ENCODE data around the gene AKT1S1.

The AKT1S1 gene

DNA sequence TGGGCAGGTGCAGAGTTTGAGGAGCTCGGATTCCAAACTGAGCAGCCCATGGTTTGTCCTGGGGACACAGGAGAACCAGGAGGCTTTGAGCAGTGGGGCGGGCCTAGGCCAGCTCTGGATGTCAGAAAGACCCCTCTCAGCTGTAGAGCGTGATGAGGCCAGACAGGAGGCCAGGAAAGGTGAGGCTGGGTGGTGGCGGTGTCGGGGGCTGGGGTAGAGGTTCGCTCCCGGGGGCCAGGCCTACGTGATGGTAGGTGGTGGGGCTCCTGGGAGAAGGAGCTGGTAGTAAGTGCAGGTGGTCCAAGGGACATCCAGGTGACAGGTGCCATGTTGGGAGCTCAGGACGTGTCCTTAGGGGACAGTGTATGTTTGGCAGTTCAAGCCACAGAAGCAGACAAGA, 39.7 kb downstream of the AKT1S1 start:
- TF ChIP-seq, protein P1, sequence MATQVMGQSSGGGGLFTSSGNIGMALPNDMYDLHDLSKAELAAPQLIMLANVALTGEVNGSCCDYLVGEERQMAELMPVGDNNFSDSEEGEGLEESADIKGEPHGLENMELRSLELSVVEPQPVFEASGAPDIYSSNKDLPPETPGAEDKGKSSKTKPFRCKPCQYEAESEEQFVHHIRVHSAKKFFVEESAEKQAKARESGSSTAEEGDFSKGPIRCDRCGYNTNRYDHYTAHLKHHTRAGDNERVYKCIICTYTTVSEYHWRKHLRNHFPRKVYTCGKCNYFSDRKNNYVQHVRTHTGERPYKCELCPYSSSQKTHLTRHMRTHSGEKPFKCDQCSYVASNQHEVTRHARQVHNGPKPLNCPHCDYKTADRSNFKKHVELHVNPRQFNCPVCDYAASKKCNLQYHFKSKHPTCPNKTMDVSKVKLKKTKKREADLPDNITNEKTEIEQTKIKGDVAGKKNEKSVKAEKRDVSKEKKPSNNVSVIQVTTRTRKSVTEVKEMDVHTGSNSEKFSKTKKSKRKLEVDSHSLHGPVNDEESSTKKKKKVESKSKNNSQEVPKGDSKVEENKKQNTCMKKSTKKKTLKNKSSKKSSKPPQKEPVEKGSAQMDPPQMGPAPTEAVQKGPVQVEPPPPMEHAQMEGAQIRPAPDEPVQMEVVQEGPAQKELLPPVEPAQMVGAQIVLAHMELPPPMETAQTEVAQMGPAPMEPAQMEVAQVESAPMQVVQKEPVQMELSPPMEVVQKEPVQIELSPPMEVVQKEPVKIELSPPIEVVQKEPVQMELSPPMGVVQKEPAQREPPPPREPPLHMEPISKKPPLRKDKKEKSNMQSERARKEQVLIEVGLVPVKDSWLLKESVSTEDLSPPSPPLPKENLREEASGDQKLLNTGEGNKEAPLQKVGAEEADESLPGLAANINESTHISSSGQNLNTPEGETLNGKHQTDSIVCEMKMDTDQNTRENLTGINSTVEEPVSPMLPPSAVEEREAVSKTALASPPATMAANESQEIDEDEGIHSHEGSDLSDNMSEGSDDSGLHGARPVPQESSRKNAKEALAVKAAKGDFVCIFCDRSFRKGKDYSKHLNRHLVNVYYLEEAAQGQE (IDR thresholded peaks at IDR 0.05; ENCODE audit: insufficient read depth in 1 of 2, low read depth in 2 of 2, low read length in 2 of 2), result no peak
- TF ChIP-seq SIN3A (IDR thresholded peaks at IDR 0.05; ENCODE audit: borderline replicate concordance, insufficient read depth, low read length), result no peak
- TF ChIP-seq TAF1 (IDR thresholded peaks at IDR 0.05; ENCODE audit: borderline replicate concordance, insufficient read depth, low read length), result no peak
- TF ChIP-seq POLR2AphosphoS5 (IDR thresholded peaks at IDR 0.05; ENCODE audit: low read depth, low read length), result no peak
- TF ChIP-seq FOXP2 (optimal IDR thresholded peaks at IDR 0.05; ENCODE audit: borderline replicate concordance, extremely low read depth, extremely low read length, insufficient read depth), result no peak

DNA sequence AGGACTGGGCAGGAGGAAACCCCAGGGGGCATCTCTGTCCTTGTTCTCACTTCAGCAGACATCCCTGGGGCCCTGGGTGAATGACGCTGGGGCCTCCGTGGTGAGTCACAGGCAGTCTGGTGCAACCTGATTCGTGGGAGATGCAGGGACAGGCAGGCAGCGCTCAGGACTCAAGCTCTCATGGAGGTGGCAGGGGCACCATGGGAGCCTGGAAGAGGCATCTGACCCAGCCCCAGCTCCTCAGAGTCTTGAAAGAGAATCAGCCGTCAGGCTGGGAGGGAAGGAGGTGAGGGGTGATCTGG, 40.2 kb downstream of the AKT1S1 start:
- TF ChIP-seq TAF1 (IDR thresholded peaks at IDR 0.05; ENCODE audit: borderline replicate concordance, insufficient read depth, low read length), result no peak
- no peak for TF ChIP-seq SIN3A (IDR thresholded peaks at IDR 0.05; ENCODE audit: borderline replicate concordance, insufficient read depth, low read length)
- TF ChIP-seq POLR2AphosphoS5 (IDR thresholded peaks at IDR 0.05; ENCODE audit: low read depth, low read length), result no peak
- TF ChIP-seq FOXP2 (optimal IDR thresholded peaks at IDR 0.05; ENCODE audit: borderline replicate concordance, extremely low read depth, extremely low read length, insufficient read depth), result no peak
- TF ChIP-seq, protein P1 (IDR thresholded peaks at IDR 0.05; ENCODE audit: insufficient read depth in 1 of 2, low read depth in 2 of 2, low read length in 2 of 2), result no peak

DNA sequence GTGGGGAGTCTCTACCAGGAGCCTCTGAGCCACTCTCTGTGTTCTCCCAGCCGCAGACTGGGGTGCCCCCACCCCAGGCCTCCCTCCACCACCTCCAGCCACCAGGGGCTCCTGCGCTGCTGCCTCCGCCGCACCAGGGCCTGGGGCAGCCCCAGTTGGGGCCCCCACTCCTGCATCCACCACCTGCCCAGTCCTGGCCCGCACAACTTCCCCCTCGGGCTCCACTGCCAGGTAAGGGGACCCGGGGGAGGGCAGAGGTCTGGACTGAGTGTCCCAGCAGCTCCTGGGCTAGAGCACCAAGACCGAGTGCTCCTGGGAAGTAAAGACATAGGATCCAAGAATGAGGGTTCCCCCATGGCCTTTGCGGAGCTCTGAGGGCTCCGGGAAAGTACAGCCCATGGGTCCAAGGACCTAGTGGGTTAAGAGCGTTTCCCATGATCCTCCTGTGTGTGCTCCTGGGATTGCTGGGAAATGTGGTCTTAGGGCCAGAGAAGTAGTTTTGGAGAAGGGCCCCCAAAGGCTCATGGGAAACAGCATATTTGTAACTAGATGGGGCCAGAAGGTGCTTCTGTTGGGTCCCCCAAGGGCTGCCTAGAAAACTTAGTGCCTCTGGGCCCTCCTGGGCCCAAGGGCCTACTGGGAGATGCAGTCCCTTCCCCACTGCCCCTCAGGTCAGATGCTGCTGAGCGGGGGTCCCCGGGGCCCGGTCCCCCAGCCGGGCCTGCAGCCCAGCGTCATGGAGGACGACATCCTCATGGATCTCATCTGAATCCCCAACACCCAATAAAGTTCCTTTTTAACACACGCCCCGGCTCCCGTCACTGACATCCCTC, 40.8 kb downstream of the AKT1S1 start:
- no peak for TF ChIP-seq POLR2AphosphoS5 (IDR thresholded peaks at IDR 0.05; ENCODE audit: low read depth, low read length)
- no peak for TF ChIP-seq SIN3A (IDR thresholded peaks at IDR 0.05; ENCODE audit: borderline replicate concordance, insufficient read depth, low read length)
- TF ChIP-seq TAF1 (IDR thresholded peaks at IDR 0.05; ENCODE audit: borderline replicate concordance, insufficient read depth, low read length), result no peak
- TF ChIP-seq, protein P1 (IDR thresholded peaks at IDR 0.05; ENCODE audit: insufficient read depth in 1 of 2, low read depth in 2 of 2, low read length in 2 of 2), result no peak
- TF ChIP-seq FOXP2 (optimal IDR thresholded peaks at IDR 0.05; ENCODE audit: borderline replicate concordance, extremely low read depth, extremely low read length, insufficient read depth), result no peak

- no peak for TF ChIP-seq TAF1 (IDR thresholded peaks at IDR 0.05; ENCODE audit: borderline replicate concordance, insufficient read depth, low read length)
- TF ChIP-seq, protein P1 (IDR thresholded peaks at IDR 0.05; ENCODE audit: insufficient read depth in 1 of 2, low read depth in 2 of 2, low read length in 2 of 2), result no peak
- TF ChIP-seq SIN3A (IDR thresholded peaks at IDR 0.05; ENCODE audit: borderline replicate concordance, insufficient read depth, low read length), result no peak
- TF ChIP-seq FOXP2 (optimal IDR thresholded peaks at IDR 0.05; ENCODE audit: borderline replicate concordance, extremely low read depth, extremely low read length, insufficient read depth), result no peak
- no peak for TF ChIP-seq POLR2AphosphoS5 (IDR thresholded peaks at IDR 0.05; ENCODE audit: low read depth, low read length)
Observed at GRCh38 chr19:49835562-49835961, 41.6 kb downstream of the AKT1S1 start.

Data from PFSK-1 (cell line).